Neural cell (in vitro differentiated cells): ENCODE results near the gene ITPRID1. TPM values are rescaled to one million over a fixed set of nuclear protein-coding genes. Genes with fewer than 3 reads are reported as not detected.

Experiments used
- H2AFZ ChIP-seq: fragments of 200-600, 300-800 bp; sonication (generic), shearing (Covaris generic); 2 replicates; pipeline ENCODE4 v1.6.0; 2014; ENCODE audit warnings: low read depth, mild to moderate bottlenecking, antibody characterized with exemption, low read length, moderate library complexity
- H3F3A ChIP-seq: fragments of 200-600 bp; shearing (Covaris generic); 2 replicates; pipeline ENCODE4 v1.6.1; 2016; ENCODE audit warnings: mild to moderate bottlenecking, moderate library complexity, mixed read lengths, antibody characterized with exemption, low read length; ENCODE audit not compliant: insufficient read depth, poor library complexity, severe bottlenecking
- H3K27ac ChIP-seq: fragments of 200-600, 300-800 bp; sonication (generic), shearing (Covaris generic); 2 replicates; pipeline ENCODE4 v1.5.1; 2014; ENCODE audit warnings: mild to moderate bottlenecking, low read length, moderate library complexity
- H3K27me3 ChIP-seq: fragments of 300-800, 200-600 bp; sonication (generic), shearing (Covaris generic); 2 replicates; pipeline ENCODE4 v1.6.0; 2014; ENCODE audit warnings: mild to moderate bottlenecking, low read depth, low read length, moderate library complexity; ENCODE audit not compliant: insufficient read depth
- H3K36me3 ChIP-seq: fragments of 300-800, 200-600 bp; sonication (generic), shearing (Covaris generic); 2 replicates; pipeline ENCODE4 v1.5.1; 2014; ENCODE audit warnings: mild to moderate bottlenecking, antibody characterized with exemption, low read length, moderate library complexity; ENCODE audit not compliant: insufficient read depth
- H3K4me2 ChIP-seq: fragments of 300-800, 200-600 bp; sonication (generic), shearing (Covaris generic); 2 replicates; pipeline ENCODE4 v1.6.0; 2014; ENCODE audit warnings: mild to moderate bottlenecking, low read length
- H3K4me3 ChIP-seq: fragments of 300-800, 200-600 bp; sonication (generic), shearing (Covaris generic); 2 replicates; pipeline ENCODE4 v1.5.1; 2014; ENCODE audit warnings: mild to moderate bottlenecking, low read length, moderate library complexity
- H3K79me2 ChIP-seq: fragments of 200-600 bp; shearing (Covaris generic); replicated peaks from 2 replicates; pipeline ENCODE4 v1.6.0; 2014; ENCODE audit warnings: mild to moderate bottlenecking, low read length, moderate library complexity; ENCODE audit not compliant: insufficient read depth
- H3K9ac ChIP-seq: fragments of 300-800, 200-600 bp; sonication (generic), shearing (Covaris generic); 2 replicates; pipeline ENCODE4 v1.6.1; 2016; ENCODE audit warnings: mild to moderate bottlenecking, low read length, mixed read lengths
- H3K9me2 ChIP-seq: fragments of 200-600 bp; shearing (Covaris generic); 2 replicates; pipeline ENCODE4 v1.6.1; 2016; ENCODE audit warnings: mild to moderate bottlenecking, low read length, mixed read lengths; ENCODE audit not compliant: insufficient read depth
- H3K9me3 ChIP-seq: fragments of 200-600, 300-800 bp; sonication (generic), shearing (Covaris generic); 2 replicates; pipeline ENCODE4 v1.6.1; 2016; ENCODE audit warnings: mild to moderate bottlenecking, mixed run types, low read length, moderate library complexity, mixed read lengths
- H4K20me1 ChIP-seq: fragments of 200-600 bp; shearing (Covaris generic); 2 replicates; pipeline ENCODE4 v1.6.1; 2016; ENCODE audit warnings: mild to moderate bottlenecking, mixed run types; ENCODE audit not compliant: insufficient read depth
- CTCF ChIP-seq: fragments of 450-650 bp; IDR thresholded peaks from 2 replicates; pipeline ENCODE4 v1.5.1; 2014; ENCODE audit warnings: antibody characterized with exemption, mild to moderate bottlenecking, moderate library complexity; ENCODE audit not compliant: poor library complexity, severe bottlenecking
- EP300 ChIP-seq: fragments of 450-650 bp; conservative IDR thresholded peaks from 2 replicates; pipeline ENCODE4 v1.6.1; 2014; ENCODE audit warnings: antibody characterized with exemption, mild to moderate bottlenecking, moderate library complexity; ENCODE audit not compliant: poor library complexity, severe bottlenecking
- EZH2 ChIP-seq: fragments of 200-600, 300-800 bp; shearing (Covaris generic), sonication (generic); IDR thresholded peaks from 2 replicates; pipeline ENCODE4 v1.6.1; 2014; ENCODE audit warnings: antibody characterized with exemption, low read length, borderline replicate concordance, mild to moderate bottlenecking; ENCODE audit not compliant: insufficient read depth, poor library complexity, severe bottlenecking
- MXI1 ChIP-seq: fragments of 450-650 bp; conservative IDR thresholded peaks from 2 replicates; pipeline ENCODE4 v1.6.1; 2014; ENCODE audit warnings: antibody characterized with exemption, mild to moderate bottlenecking; ENCODE audit not compliant: poor library complexity, severe bottlenecking
- POLR2AphosphoS5 ChIP-seq: IDR thresholded peaks from 2 replicates; pipeline ENCODE4 v1.6.1; 2012
- RAD21 ChIP-seq: fragments of 450-650 bp; conservative IDR thresholded peaks from 2 replicates; pipeline ENCODE4 v1.6.1; 2014; ENCODE audit warnings: antibody characterized with exemption, mild to moderate bottlenecking, moderate library complexity
- REST ChIP-seq: IDR thresholded peaks from 2 replicates; pipeline ENCODE4 v1.6.1; 2012; ENCODE audit warnings: borderline replicate concordance
- SMC3 ChIP-seq: fragments of 450-650 bp; conservative IDR thresholded peaks from 2 replicates; pipeline ENCODE4 v1.6.1; 2014; ENCODE audit warnings: antibody characterized with exemption, mild to moderate bottlenecking, moderate library complexity; ENCODE audit not compliant: poor library complexity
- TAF1 ChIP-seq: IDR thresholded peaks from 2 replicates; pipeline ENCODE4 v1.6.1; 2012; ENCODE audit warnings: low read depth
- polyA plus RNA-seq: library from polyadenylated mRNA; depleted of rRNA; stranded (reverse); fragments of >200 nt; gene quantifications from 2 replicates; pipeline ENCODE4 v1.2.3, GENCODE V29; 2014

ITPRID1 gene
- polyA plus RNA-seq, 1 donor from 2014 or later = not detected

- Histone ChIP-seq H3F3A (no peaks in the 10 kb centered on the region), H3K36me3 (no peaks in the 10 kb centered on the region), H4K20me1 (no peaks in the 10 kb centered on the region), H3K9ac (no peak overlapping the region), H3K27me3 (no peaks in the 10 kb centered on the region), H3K9me2 (no peaks in the 10 kb centered on the region), H3K4me2 (no peak overlapping the region), H3K27ac (no peak overlapping the region), H3K9me3 (no peaks in the 10 kb centered on the region), H3K79me2 (no peaks in the 10 kb centered on the region), H3K4me3 (no peak overlapping the region), H2AFZ (no peak overlapping the region)
- TF ChIP-seq POLR2AphosphoS5 (no peak), MXI1 (no peak)
These were observed 135.0 kb downstream of the ITPRID1 start for GRCh38 chr7:31648880-31649279.

GRCh38 chr7:31651234-31652062 lies 137.6 kb downstream of the ITPRID1 start:
- no peaks in the 10 kb centered on the region for H3F3A ChIP-seq
- no peaks in the 10 kb centered on the region for H3K27me3 ChIP-seq
- H3K9ac ChIP-seq = no peak overlapping the region
- H4K20me1 ChIP-seq = no peaks in the 10 kb centered on the region
- no peaks in the 10 kb centered on the region for H3K9me3 ChIP-seq
- no peaks in the 10 kb centered on the region for H3K9me2 ChIP-seq
- no peak overlapping the region for H3K27ac ChIP-seq
- no peak overlapping the region for H3K4me3 ChIP-seq
- TF ChIP-seq MXI1 (no peak), RAD21 (no peak), CTCF (no peak), POLR2AphosphoS5 (no peak), REST (no peak), SMC3 (no peak), EP300 (no peak), EZH2 (no peak), TAF1 (no peak)
- H3K36me3 ChIP-seq = no peaks in the 10 kb centered on the region
- H2AFZ ChIP-seq = no peak overlapping the region
- no peak overlapping the region for H3K4me2 ChIP-seq
- no peaks in the 10 kb centered on the region for H3K79me2 ChIP-seq

GRCh38 chr7:31652063-31652326 lies 138.1 kb downstream of the ITPRID1 start:
- H3K9ac ChIP-seq = no peak overlapping the region
- H3F3A ChIP-seq = no peaks in the 10 kb centered on the region
- no peak overlapping the region for H2AFZ ChIP-seq
- TF ChIP-seq EZH2 (no peak), EP300 (no peak), CTCF (no peak), REST (no peak), TAF1 (no peak), SMC3 (no peak), POLR2AphosphoS5 (no peak), RAD21 (no peak), MXI1 (no peak)
- no peaks in the 10 kb centered on the region for H4K20me1 ChIP-seq
- H3K9me2 ChIP-seq = no peaks in the 10 kb centered on the region
- no peak overlapping the region for H3K27ac ChIP-seq
- H3K4me3 ChIP-seq = no peak overlapping the region
- H3K79me2 ChIP-seq = no peaks in the 10 kb centered on the region
- no peaks in the 10 kb centered on the region for H3K36me3 ChIP-seq
- H3K27me3 ChIP-seq = no peaks in the 10 kb centered on the region
- no peak overlapping the region for H3K4me2 ChIP-seq
- no peaks in the 10 kb centered on the region for H3K9me3 ChIP-seq
